NOMO-1 (cell line): ENCODE measurements around the gene ARHGAP18.

Experiments
- DNase-seq, 2 experiments: peaks; one replicate each; lab custom pipeline; 2025; ENCODE audit not compliant: unreplicated experiment in 2 of 2; lab: John Stamatoyannopoulos, UW

Gene ARHGAP18, protein sequence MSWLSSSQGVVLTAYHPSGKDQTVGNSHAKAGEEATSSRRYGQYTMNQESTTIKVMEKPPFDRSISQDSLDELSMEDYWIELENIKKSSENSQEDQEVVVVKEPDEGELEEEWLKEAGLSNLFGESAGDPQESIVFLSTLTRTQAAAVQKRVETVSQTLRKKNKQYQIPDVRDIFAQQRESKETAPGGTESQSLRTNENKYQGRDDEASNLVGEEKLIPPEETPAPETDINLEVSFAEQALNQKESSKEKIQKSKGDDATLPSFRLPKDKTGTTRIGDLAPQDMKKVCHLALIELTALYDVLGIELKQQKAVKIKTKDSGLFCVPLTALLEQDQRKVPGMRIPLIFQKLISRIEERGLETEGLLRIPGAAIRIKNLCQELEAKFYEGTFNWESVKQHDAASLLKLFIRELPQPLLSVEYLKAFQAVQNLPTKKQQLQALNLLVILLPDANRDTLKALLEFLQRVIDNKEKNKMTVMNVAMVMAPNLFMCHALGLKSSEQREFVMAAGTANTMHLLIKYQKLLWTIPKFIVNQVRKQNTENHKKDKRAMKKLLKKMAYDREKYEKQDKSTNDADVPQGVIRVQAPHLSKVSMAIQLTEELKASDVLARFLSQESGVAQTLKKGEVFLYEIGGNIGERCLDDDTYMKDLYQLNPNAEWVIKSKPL

GRCh38 chr6:129709769-129710449, at the start of gene ARHGAP18:
ARHGAP18 (minus strand) TSS chr6:129710177; CDS start chr6:129710136, 41 bp downstream.
- peak; percentile 86 for DNase-seq

- no peak for DNase-seq
These were observed 45.8 kb upstream of the ARHGAP18 start for GRCh38 chr6:129755787-129756186.

DNA sequence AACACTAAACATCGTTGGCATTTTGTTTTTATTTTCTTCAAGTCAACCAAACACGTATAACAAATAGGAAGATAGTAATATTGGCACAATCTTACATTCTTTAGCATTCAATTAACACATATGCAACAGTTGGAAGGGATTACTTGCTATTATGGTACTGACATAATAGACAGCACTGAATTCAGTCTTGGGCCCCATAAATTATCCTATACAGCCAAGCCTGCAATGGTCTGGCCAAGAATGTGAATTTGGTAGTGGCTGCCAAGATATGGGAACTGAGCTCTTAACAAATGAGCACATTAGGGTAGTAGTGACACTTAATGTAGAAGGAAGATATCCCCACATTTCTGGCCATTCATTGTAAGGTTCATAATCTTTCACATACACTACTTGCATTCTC, 44.8 kb upstream of the ARHGAP18 start:
- no peak for DNase-seq

DNA sequence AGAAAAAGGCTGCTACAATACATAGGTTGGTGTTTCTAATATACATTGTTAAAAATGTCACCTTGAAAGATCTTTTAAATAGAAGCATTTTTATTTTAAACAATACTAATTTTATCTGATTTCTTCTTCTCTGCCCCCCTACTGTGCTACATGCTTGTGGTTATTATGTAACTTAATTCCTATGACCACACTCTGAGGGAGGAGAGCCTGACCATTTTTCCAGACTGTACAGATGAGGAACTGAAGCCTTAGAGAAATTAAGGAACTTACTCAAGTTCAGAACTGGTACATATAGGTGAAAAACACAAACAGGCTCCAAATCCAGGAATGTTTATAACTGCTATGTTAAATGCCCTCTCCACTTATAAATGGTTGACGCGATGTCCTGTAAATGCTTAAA, 43.4 kb upstream of the ARHGAP18 start:
- DNase-seq: peak; percentile 66 to 89

DNA sequence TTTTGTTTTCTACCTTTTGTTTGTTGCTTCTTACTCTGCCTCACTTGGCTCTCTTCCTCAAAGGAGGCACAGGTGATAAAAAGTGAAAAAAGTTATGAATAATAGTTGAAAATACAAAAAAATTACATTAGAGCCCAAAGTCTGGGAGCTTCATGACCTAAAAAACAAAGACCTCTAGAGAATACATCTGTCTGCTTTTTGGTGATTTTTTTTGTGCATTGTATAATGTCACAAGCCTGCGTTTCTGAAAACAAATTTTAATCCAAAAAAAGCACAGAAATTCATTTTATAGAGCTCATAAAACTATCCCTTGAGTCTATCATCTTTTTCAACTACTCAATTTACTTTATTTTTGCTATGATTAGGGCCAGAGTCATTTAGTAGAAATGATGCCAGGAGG, 41.4 kb upstream of the ARHGAP18 start:
- DNase-seq: no peak

DNA sequence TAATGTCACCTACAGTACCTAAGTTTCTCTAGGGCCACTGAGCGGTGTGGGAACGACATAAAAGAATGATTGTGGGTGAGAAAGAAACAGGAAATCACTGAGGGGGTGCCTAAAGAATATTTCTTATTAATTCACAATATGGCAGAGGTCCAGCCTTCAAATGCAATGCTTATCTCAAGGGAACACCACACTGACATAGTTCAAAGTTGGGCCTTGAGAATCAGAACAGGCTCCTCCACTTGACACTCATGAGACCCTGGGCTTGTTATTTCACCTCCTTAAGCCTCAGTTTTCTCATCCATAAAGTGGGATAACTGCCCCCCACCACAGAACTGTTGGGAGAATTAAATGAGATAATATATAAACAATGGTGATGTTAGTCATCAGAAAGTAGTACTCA, 40.4 kb upstream of the ARHGAP18 start:
- DNase-seq: no peak

GRCh38 chr6:129749749-129750120, 39.8 kb upstream of the ARHGAP18 start:
- peak; percentile 84 to 92 for DNase-seq

DNA sequence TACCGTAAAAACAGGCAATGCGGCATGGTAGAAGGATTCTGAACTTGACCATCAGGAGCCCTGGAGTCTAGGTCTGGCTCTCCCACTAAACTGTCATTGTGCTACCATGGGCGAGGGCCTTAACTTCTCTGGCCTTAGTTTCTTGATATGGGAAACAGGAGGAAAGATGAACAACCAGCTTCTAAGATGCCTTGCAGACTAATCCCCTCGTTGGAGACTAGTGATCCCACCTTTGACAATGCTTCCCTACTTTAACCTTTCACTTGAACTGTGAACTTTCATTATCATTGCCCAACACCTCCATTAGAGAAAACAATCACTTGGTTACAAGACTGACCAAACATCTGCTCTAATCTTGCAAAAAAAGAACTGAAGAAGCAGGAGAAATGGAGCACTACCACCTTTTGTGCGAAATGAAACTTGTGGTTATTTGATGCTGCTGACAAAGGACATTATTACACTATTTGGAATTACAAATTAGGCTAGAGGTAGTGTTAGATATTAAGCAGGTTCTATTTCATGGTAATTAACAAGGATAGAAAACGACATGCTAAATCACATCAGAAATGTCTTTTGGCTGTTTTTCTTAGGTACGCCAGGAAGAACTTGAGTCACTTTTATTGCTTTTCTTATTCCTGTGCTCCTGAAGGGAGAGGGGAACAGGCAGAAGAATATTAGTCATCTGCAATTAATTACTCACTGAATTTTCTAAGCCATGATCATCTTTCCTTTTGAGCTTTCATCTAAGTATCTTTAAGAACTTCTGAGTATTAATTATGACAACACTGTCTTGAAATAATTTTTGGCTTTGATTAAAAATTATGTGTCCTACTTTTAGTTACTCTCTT, 39.1 kb upstream of the ARHGAP18 start:
- DNase-seq: peak in 1 of 2 experiments; percentile 21

DNA sequence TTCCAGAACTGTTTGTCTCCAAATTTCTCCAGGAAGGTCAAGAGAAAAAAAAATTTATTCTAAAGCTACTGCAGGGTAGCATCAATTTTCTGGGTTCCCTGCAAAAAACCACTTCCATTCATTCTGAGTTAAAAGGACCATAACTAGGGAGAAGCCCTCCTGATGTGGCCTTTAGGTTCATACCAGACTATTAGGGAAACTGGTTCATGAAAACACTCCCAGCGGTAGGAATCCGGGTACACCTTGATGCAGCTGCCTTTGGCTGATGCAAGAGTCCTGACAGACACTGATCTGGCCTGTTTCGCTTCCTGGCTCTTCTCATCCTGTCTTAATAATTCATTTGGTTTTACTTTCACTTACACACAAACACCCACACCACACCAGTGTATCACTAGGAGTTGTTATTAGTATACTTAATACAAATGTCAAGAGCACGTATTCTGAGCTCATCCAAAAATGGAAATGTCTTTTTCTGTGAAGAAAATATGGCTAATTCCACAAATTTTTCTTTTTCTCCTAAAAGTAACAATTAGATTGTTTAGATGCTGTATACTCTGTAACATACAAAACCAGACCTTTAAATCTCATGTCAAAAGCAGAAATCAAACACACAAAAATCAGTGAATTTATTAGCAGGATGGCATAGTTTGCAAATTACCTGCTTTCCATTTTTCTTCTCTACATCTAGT, 38.4 kb upstream of the ARHGAP18 start:
- DNase-seq: peak in 1 of 2 experiments; percentile 69

GRCh38 chr6:129747588-129748112, 37.7 kb upstream of the ARHGAP18 start:
- DNase-seq: no peak

DNA sequence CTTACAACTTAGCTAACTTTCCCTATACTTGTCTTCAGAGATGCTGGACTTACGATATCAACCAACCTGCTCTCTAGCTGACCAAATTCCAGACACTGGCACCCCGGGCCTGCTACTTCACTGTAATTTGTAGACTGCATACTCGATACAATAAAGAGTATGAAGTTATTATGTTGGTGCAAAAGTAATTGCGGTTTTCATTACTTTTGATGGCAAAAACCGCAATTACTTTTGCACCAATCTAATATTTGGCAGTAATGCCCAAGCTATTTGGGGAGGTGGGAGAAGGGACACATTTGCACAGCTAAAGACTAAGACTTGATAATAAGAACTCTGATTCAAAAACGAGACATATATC, 34.9 kb upstream of the ARHGAP18 start:
- no peak for DNase-seq

DNA sequence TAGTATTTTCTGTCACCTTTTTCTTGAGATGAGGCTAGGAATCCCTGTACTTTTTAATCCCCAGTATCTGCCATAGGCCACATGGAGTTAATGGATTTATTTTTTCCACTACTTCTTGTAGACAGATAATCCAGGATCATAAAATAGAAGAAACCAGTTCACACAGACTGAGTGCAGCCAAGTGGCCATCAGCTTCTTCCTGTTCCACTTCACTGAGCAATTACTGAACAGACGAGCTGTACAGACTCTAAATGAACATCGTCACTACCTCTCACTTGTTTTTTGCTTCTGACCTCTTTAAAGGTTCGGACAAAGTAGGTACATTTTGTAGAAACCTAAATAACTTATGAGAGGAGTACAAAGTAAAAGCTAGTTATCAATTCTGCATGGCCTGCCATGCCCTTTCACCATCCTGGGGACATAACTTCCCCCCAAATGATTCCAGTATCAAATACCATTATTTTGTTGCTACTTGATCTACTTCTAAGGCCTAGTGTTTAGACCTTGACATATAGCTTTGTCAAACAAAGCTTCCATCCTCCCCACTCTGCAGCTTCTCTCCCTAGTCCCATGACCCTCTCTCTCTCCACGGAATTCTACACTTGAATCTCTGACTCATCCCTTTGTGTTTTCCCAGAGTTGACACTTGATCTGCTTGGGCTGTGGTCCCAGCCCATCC, 34.4 kb upstream of the ARHGAP18 start:
- DNase-seq: no peak

DNA sequence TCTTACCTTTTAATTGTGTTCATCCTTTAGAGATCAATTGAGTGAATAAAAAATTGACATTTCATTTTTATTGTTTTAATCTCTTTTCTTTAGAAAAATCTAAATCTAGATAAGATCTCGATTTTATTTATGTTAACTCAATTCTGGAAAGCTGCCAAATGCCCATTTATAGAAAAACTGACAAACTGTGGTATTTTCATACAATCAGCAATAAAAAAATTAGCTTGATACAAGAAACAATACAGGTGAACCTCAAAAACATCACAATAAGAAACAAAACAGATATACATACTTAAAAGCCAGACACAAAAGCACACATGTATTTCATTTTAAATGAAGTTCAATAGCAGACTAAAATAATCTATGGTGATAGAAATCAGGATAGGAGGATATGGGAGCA, 30.0 kb upstream of the ARHGAP18 start:
- DNase-seq: no peak

DNA sequence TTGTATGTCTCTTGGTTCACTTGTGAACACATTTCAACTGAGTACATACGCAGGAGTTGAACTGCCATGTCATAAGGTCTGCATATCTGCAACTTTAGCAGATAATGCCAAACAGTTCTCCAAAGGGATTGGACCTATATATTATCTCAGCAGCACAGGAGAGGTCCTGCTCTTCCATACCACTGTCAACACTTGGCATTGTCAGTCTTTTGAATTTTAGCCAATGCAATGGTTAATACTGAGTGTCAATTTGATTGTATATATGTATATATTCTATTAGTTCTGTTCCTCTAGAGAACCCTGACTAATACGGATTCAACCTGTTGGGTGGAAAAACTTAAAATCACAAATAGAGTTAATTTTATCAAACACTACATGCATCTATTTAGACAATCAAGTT, 26.1 kb upstream of the ARHGAP18 start:
- DNase-seq: no peak

DNA sequence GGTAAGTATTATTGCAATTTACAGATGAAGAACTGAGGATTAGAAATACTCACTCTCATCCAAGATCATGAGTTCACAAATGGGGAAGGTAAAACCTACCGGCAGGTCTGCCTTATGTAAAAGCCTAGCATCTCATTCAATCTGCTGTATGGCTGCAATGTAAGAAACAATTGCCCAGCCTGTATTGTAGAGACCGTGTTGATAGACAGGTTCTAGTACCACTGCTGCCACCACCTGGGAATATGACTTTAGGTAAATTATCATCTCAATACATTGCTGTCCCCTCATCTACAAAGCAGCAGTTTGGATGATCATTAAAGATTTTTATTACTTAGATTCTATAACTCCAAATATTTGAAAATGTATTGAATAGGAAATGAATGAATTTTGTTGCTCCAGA, 23.3 kb upstream of the ARHGAP18 start:
- no peak for DNase-seq

GRCh38 chr6:129732542-129732941, 22.6 kb upstream of the ARHGAP18 start:
- DNase-seq: no peak

GRCh38 chr6:129732034-129732433, 22.1 kb upstream of the ARHGAP18 start:
- DNase-seq: no peak

- DNase-seq: no peak
These were observed 21.5 kb upstream of the ARHGAP18 start for GRCh38 chr6:129731428-129731827.

DNA sequence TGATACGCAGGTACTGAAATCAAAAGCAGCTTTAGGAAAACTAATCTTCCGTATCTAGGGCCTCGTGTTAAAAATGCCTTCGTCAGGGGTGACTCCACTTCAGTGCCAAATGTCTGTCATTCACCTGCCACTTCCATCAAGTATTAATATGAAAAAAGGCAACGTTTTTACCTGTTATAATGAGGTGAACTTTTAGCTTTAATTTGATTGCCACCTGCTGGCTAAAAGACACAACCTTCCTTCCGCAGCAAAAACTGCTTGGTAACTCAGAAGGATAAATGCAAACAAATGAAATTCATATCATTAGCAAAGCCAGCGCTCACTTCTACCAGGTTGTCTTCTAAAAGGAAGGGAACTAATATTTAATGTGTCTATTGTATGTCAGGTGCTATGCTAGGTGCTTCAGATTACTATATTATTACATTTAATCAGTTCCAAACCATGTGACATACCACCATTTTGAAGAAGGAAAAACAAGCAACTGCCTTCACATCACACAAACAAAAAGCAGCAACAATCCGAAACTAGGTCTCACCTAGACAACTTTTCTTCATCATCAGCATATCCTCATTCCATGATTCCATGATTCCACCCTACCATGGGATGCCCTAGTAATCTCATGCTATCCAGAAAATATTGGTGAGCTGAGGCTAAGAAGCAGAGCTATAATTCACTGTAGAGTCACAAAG, 20.6 kb upstream of the ARHGAP18 start:
- peak in 1 of 2 experiments; percentile 35 for DNase-seq
